ENCODE data around the gene AMIGO1.

AMIGO1 gene

DNA sequence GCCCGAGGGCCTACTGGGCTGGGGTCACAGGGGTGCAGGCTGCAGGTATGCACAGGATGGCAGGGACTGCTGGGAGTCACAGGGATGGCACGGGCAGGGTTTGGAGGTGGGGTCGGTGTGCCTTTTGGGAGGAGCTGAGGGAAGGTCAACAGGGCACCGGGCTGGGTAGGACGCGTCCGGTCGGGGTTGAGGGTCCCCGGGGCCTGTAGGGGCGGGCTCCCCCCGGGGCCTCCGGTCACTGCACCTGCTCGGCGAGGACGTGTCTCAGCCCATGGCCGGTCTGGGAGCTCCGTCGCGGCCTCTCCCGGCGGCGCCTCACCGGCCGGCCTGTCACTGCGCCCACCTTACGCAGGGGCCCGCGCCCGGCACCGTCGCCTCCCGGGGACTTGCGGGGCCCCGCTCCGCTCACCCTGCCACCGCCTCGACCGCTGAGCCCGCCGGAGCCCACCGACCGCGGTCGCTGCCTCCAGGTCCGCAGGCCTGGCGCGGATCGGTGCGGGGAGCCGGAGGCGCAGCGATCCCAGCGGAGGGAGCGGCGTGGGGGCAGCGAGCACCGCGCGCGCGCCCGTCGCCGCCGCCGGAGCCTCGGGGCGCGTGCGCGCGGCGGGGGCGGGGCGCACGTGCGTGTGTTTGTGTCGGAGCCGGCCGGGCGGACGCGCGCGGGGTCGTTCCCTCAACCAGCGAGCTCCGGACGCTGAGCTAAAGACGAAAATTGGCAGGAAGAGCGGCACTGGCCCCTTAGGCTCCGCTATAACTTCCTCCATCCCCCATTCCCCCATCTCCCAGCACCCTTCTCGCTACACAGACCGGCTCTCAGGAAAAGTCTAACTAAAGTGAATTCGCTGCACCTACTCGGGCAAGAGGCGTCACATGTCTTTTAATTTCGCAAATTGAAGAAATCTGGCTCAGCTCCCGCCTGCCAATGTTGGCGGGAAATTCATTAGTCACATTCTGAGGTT is at the start of gene AMIGO1:
TSS of gene AMIGO1 (minus strand) at position 552 of the 959 bp plus-strand sequence. CDS start 815 bp downstream, outside the sequence.
- DNase-seq = peak; percentile 60

GRCh38 chr1:109557520-109557919 is 48.0 kb upstream of the AMIGO1 start:
- no peak for DNase-seq

DNA sequence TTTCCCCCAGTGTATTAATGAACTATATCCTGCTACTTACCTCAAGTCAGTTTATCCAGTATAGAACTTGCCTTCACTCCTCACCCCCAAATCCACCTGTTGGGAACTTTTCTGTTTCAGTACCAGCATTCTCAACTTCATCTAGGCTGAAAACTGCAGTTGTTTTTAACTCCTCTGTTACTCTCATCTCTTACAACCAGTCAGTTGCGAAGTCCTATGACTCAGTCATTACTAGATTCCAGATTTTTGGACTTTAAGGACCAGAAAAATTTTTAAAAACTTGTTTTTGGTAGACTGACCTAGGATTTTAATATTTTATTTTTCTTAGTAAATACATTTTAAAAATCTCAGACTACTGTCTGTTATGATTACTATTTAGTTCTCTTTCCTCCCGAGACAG is 47.0 kb upstream of the AMIGO1 start:
- DNase-seq = no peak

DNA sequence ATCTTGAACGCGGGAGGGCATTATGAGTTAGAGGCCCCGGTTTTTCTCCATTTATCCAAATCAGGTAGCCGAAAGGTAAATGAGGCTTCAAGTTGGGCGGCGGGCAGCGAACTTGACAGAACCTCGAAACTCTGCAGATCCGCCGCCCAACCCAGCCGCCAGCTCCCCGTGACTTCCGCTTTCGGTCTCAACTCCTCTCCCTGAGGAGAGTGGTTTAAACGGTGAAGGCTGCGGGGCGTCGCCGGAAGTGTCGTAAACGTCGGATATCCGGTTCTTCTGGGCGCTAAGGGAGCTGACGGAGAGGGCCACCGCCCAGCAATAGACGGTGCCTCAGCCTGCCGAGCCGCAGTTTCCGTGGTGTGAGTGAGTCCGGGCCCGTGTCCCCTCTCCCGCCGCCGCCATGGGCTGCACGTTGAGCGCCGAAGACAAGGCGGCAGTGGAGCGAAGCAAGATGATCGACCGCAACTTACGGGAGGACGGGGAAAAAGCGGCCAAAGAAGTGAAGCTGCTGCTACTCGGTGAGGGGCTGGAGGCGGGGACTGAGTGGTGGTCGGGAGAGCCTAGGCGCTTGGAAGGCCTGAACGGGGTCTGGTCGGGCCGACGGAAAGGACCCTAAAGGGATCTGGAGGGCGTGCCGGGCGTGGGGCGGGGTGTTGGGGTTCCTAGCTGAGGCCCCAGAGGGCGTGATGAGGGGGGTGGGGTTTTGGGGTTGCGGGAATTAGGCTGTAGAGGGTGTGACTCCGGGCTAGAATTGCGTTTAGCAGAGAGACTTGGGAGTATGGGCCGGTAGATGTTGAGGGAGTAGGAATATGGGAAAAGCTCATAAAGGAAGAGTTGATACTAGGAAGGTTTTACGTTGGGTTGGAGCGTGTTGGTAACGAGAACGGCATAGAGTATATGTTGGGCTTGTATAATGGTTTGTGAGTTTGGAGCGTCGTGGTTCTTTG is 39.1 kb upstream of the AMIGO1 start, which contains the start of gene GNAI3:
TSS of gene GNAI3 (plus strand) at position 295 of the 947 bp plus-strand sequence. CDS start at position 401, 106 bp downstream.
- DNase-seq = peak; percentile 96

- no peak for DNase-seq
These were observed 38.2 kb upstream of the AMIGO1 start for GRCh38 chr1:109547463-109548320.

GRCh38 chr1:109546311-109547109 is 37.0 kb upstream of the AMIGO1 start:
- peak; percentile 84 for DNase-seq

GRCh38 chr1:109543988-109544735 is 34.6 kb upstream of the AMIGO1 start:
- no peak for DNase-seq

DNA sequence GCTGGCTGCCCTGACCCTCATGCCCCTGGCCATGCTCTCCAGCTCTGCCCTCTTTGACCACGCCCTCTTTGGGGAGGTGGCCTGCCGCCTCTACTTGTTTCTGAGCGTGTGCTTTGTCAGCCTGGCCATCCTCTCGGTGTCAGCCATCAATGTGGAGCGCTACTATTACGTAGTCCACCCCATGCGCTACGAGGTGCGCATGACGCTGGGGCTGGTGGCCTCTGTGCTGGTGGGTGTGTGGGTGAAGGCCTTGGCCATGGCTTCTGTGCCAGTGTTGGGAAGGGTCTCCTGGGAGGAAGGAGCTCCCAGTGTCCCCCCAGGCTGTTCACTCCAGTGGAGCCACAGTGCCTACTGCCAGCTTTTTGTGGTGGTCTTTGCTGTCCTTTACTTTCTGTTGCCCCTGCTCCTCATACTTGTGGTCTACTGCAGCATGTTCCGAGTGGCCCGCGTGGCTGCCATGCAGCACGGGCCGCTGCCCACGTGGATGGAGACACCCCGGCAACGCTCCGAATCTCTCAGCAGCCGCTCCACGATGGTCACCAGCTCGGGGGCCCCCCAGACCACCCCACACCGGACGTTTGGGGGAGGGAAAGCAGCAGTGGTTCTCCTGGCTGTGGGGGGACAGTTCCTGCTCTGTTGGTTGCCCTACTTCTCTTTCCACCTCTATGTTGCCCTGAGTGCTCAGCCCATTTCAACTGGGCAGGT is 33.9 kb upstream of the AMIGO1 start:
- no peak for DNase-seq

- DNase-seq = no peak
These were observed 33.1 kb upstream of the AMIGO1 start for GRCh38 chr1:109542657-109543056.

GRCh38 chr1:109541102-109541501 is 31.6 kb upstream of the AMIGO1 start:
- no peak for DNase-seq

DNA sequence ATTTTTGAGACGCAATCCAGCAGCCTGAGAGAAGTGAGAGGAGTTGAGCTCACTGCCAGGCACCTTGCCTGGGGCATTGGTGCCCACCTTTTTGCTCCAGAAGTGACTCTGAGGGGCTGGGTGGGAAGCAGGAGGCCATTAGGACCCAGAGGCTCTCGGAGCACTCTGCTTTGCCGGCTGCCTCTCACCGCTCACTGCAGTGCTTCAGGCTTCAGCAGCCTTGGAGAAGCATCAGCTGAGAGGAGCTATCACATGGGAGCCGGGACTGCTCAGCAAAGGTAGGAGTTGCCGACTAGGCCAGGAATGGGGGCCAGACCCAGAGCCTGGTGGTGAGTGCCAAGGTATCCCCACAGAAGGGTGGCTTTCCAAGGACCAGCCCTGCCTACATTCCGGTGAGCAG is 30.1 kb upstream of the AMIGO1 start, which contains the start of gene GPR61:
TSS of gene GPR61 (plus strand) at position 197 of the 400 bp plus-strand sequence. CDS start 3,151 bp downstream, outside the sequence.
- DNase-seq = no peak

- no peak for DNase-seq
These were observed 29.5 kb upstream of the AMIGO1 start for GRCh38 chr1:109538827-109539555.

DNA sequence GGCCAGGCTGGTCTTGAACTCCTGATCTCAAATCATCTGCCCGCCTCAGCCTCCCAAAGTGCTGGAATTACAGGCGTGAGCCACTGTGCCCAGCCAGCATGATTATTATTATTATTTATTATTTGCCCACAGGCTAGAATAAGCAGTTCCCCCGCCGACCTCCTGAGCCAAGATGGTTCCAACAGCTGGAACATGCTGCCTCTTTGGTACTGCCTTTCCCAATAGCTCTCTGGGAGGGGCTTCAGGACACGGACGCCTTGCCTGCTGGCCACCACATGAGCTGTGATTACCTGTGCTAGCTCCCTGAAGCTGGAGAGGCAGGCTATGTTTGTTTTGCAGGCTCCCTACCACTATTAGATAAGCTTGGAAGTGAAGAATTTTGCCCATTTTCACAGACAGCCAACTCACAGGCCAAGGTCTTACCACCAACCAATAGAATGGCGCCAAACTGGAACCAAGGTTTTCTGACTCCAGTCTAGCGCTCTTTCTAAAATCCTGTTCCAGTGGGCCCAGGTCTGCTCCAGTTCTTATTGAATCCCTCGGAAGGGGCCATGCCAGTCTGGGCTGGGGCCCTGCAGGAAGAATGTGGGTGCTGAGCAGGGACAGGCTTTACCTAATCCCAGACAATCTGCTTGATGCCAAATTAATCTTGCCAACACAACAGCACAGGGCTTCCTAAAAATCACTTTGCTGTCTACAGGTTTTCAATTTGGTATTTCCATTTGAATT is 28.1 kb upstream of the AMIGO1 start:
- no peak for DNase-seq

- DNase-seq = no peak
These were observed 26.5 kb upstream of the AMIGO1 start for GRCh38 chr1:109535971-109536491.

- no peak for DNase-seq
These were observed 26.0 kb upstream of the AMIGO1 start for GRCh38 chr1:109535481-109535880.

- no peak for DNase-seq
These were observed 24.9 kb upstream of the AMIGO1 start for GRCh38 chr1:109534307-109534858.

- peak; percentile 85 for DNase-seq
These were observed 23.0 kb upstream of the AMIGO1 start for GRCh38 chr1:109532365-109533136.

All from stimulated activated naive CD4-positive, alpha-beta T cell treated with Interleukin-2 at 50 U/mL for 16 hours (primary cell).